ENCODE results near the gene DAD1. TPM values are rescaled to one million over a fixed set of nuclear protein-coding genes. Genes with fewer than 3 reads are reported as not detected.

Gene DAD1
- total RNA-seq, 1 donor = 369 TPM

GRCh38 chr14:22610931-22611330 is 21.9 kb upstream of the DAD1 start:
- no peak for DNase-seq (ENCODE audit: low read depth)
- no peak overlapping the region for H3K4me3 ChIP-seq (ENCODE audit: low read depth, low read length)
- no peak for TF ChIP-seq CTCF (IDR thresholded peaks at IDR 0.05; ENCODE audit: insufficient read depth, low read depth, low read length)

- DNase-seq (ENCODE audit: low read depth) = no peak
- no peak for TF ChIP-seq CTCF (IDR thresholded peaks at IDR 0.05; ENCODE audit: insufficient read depth, low read depth, low read length)
- no peak overlapping the region for H3K4me3 ChIP-seq (ENCODE audit: low read depth, low read length)
Measured at GRCh38 chr14:22607291-22607690, 18.3 kb upstream of the DAD1 start.

- TF ChIP-seq CTCF (IDR thresholded peaks at IDR 0.05; ENCODE audit: insufficient read depth, low read depth, low read length) = no peak
- no peak overlapping the region for H3K4me3 ChIP-seq (ENCODE audit: low read depth, low read length)
- DNase-seq (ENCODE audit: low read depth) = no peak
Measured at GRCh38 chr14:22606380-22606779, 17.4 kb upstream of the DAD1 start.

- H3K4me3 ChIP-seq (ENCODE audit: low read depth, low read length) = no peak overlapping the region
- DNase-seq (ENCODE audit: low read depth) = no peak
- no peak for TF ChIP-seq CTCF (IDR thresholded peaks at IDR 0.05; ENCODE audit: insufficient read depth, low read depth, low read length)
Measured at GRCh38 chr14:22602862-22603261, 13.8 kb upstream of the DAD1 start.

- no peak overlapping the region for H3K4me3 ChIP-seq (ENCODE audit: low read depth, low read length)
- no peak for DNase-seq (ENCODE audit: low read depth)
Measured at GRCh38 chr14:22601996-22602395, 13.0 kb upstream of the DAD1 start.

GRCh38 chr14:22601456-22601855 is 12.4 kb upstream of the DAD1 start:
- no peak for DNase-seq (ENCODE audit: low read depth)
- no peak overlapping the region for H3K4me3 ChIP-seq (ENCODE audit: low read depth, low read length)
- TF ChIP-seq CTCF (IDR thresholded peaks at IDR 0.05; ENCODE audit: insufficient read depth, low read depth, low read length) = no peak

More at GRCh38 chr14:22601996-22602395, 13.0 kb upstream of the DAD1 start:
- no peak for TF ChIP-seq CTCF (IDR thresholded peaks at IDR 0.05; ENCODE audit: insufficient read depth, low read depth, low read length)

GRCh38 chr14:22600027-22600426 is 11.0 kb upstream of the DAD1 start:
- no peak for TF ChIP-seq CTCF (IDR thresholded peaks at IDR 0.05; ENCODE audit: insufficient read depth, low read depth, low read length)
- DNase-seq (ENCODE audit: low read depth) = no peak
- no peak overlapping the region for H3K4me3 ChIP-seq (ENCODE audit: low read depth, low read length)

All from fibroblast of villous mesenchyme (primary cell).